Measurements from ENCODE around the gene ZNF224. TPM values are rescaled to one million over a fixed set of nuclear protein-coding genes. Genes with fewer than 3 reads are reported as not detected.
"Not testable (repeated sequence)": the region's sequence is repeated elsewhere in the genome, so short reads cannot be mapped to it uniquely, and the experiment has no call there.

ZNF224 gene
- total and polyA plus RNA-seq, 2 donors (not counting 1 experiment from before 2014, with no cell fraction given): 12.4 to 37.0 TPM

- no peaks in the 10 kb centered on the region for H3K9me3 ChIP-seq (ENCODE audit: control insufficient read depth, insufficient read depth, low read depth, low read length)
- H3K36me3 ChIP-seq (ENCODE audit: control insufficient read depth, insufficient read depth, low read length): peaks cover 3% of the 10 kb centered on the region
- peak overlapping the region; percentile 97 for H2AFZ ChIP-seq (ENCODE audit: low read length)
- peak overlapping the region; percentile 92 for H3K27ac ChIP-seq (ENCODE audit: insufficient read depth, low read length)
- H3K4me2 ChIP-seq (ENCODE audit: extremely low read depth, insufficient read depth, low read length): peak overlapping the region; percentile 79
- H3K27me3 ChIP-seq (ENCODE audit: control insufficient read depth, insufficient read depth, low read length): no peaks in the 10 kb centered on the region
- H3K4me1 ChIP-seq (ENCODE audit: control insufficient read depth, extremely low read depth, insufficient read depth, low read length): no peaks in the 10 kb centered on the region
- H4K20me1 ChIP-seq (ENCODE audit: control insufficient read depth, extremely low read depth, insufficient read depth, low read length): no peaks in the 10 kb centered on the region
- H3K79me2 ChIP-seq (ENCODE audit: control insufficient read depth, insufficient read depth, low read length): peaks cover 3% of the 10 kb centered on the region
- no peak for DNase-seq (ENCODE audit: low read depth in 2 of 2)
- peak overlapping the region; percentile 83 for H3K9ac ChIP-seq (ENCODE audit: insufficient read depth, low read length)
- H3K4me3 ChIP-seq (replicated peaks in 1 of 4; ENCODE audit: control extremely low read depth in 1 of 4, insufficient read depth in 1 of 4, low read depth in 3 of 4, low read length in 4 of 4): peak overlapping the region; percentile 77 to 99 (median 98)
- TF ChIP-seq EZH2 (IDR thresholded peaks at IDR 0.05; ENCODE audit: low read length, missing control alignments) (no peak), CTCF (conservative IDR thresholded peaks at IDR 0.05 in 1 of 2, IDR thresholded peaks at IDR 0.05 in 1 of 2; ENCODE audit: low read depth in 1 of 2, low read length in 2 of 2) (no peak)
These were observed 19.7 kb downstream of the ZNF224 start for GRCh38 chr19:44113784-44114390.

GRCh38 chr19:44121162-44121561 is 27.0 kb downstream of the ZNF224 start:
- not testable (repeated sequence) for H2AFZ ChIP-seq (ENCODE audit: low read length); H3K9me3 ChIP-seq (ENCODE audit: control insufficient read depth, insufficient read depth, low read depth, low read length); H3K36me3 ChIP-seq (ENCODE audit: control insufficient read depth, insufficient read depth, low read length); H3K79me2 ChIP-seq (ENCODE audit: control insufficient read depth, insufficient read depth, low read length); H3K4me2 ChIP-seq (ENCODE audit: extremely low read depth, insufficient read depth, low read length); H3K4me3 ChIP-seq (replicated peaks in 1 of 4; ENCODE audit: control extremely low read depth in 1 of 4, insufficient read depth in 1 of 4, low read depth in 3 of 4, low read length in 4 of 4); H3K27ac ChIP-seq (ENCODE audit: insufficient read depth, low read length); H3K9ac ChIP-seq (ENCODE audit: insufficient read depth, low read length); H4K20me1 ChIP-seq (ENCODE audit: control insufficient read depth, extremely low read depth, insufficient read depth, low read length); DNase-seq (ENCODE audit: low read depth in 2 of 2); H3K27me3 ChIP-seq (ENCODE audit: control insufficient read depth, insufficient read depth, low read length); H3K4me1 ChIP-seq (ENCODE audit: control insufficient read depth, extremely low read depth, insufficient read depth, low read length)

- Histone ChIP-seq H3K4me2 (ENCODE audit: extremely low read depth, insufficient read depth, low read length) (no peak overlapping the region), H3K4me3 (replicated peaks in 1 of 4; ENCODE audit: control extremely low read depth in 1 of 4, insufficient read depth in 1 of 4, low read depth in 3 of 4, low read length in 4 of 4) (no peak overlapping the region), H3K27me3 (ENCODE audit: control insufficient read depth, insufficient read depth, low read length) (no peaks in the 10 kb centered on the region), H4K20me1 (ENCODE audit: control insufficient read depth, extremely low read depth, insufficient read depth, low read length) (no peaks in the 10 kb centered on the region), H3K9ac (ENCODE audit: insufficient read depth, low read length) (no peak overlapping the region), H3K36me3 (ENCODE audit: control insufficient read depth, insufficient read depth, low read length) (peaks cover 4% of the 10 kb centered on the region), H3K27ac (ENCODE audit: insufficient read depth, low read length) (no peak overlapping the region), H3K79me2 (ENCODE audit: control insufficient read depth, insufficient read depth, low read length) (no peaks in the 10 kb centered on the region), H2AFZ (ENCODE audit: low read length) (no peak overlapping the region), H3K4me1 (ENCODE audit: control insufficient read depth, extremely low read depth, insufficient read depth, low read length) (no peaks in the 10 kb centered on the region), H3K9me3 (ENCODE audit: control insufficient read depth, insufficient read depth, low read depth, low read length) (no peaks in the 10 kb centered on the region)
- TF ChIP-seq EZH2 (IDR thresholded peaks at IDR 0.05; ENCODE audit: low read length, missing control alignments): no peak
- no peak for TF ChIP-seq CTCF (conservative IDR thresholded peaks at IDR 0.05 in 1 of 2, IDR thresholded peaks at IDR 0.05 in 1 of 2; ENCODE audit: low read depth in 1 of 2, low read length in 2 of 2)
- DNase-seq (ENCODE audit: low read depth in 2 of 2): no peak
These were observed 37.8 kb downstream of the ZNF224 start for GRCh38 chr19:44131955-44132354.

Data from fibroblast of lung (primary cell).